Astrocyte (in vitro differentiated cells and primary cell): ENCODE measurements around the gene LRRC4C.

ENCODE experiments used
- EZH2 ChIP-seq: IDR thresholded peaks from 2 replicates; pipeline ENCODE4 v1.6.1; 2012; ENCODE audit warnings: mild to moderate bottlenecking, low read length, inconsistent platforms; ENCODE audit not compliant: insufficient read depth
- TF ChIP-seq, protein P1 (sequence below): IDR thresholded peaks from 2 replicates; pipeline ENCODE4 v1.5.1; 2011; ENCODE audit warnings: low read depth, mild to moderate bottlenecking, inconsistent platforms, low read length, moderate library complexity; ENCODE audit not compliant: insufficient read depth

DNA sequence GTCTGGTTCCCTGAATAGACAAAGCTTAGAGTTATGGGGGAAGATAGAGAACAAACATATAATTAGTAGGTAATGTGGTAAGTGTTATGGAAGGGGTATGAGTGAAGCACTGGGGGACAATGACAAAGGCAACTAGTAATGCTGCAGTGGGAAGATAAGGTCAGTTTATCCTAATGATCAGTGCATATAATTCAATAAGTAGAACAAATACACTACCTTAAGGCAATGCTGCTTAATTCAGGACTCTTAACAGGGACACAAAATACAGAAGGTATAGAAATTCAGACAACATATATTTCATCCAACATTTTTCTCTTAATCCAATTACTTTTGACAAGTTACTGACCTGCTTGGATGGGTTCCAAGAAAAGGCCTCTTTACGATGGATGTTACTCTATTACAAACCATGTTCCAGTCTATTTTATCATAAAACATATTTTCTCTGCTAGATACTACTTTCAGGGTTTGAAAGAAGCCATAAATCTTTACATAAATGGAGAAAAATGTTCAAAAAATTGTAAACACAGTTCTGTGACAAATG, 1186.2 kb downstream of the LRRC4C start:
- TF ChIP-seq EZH2, result no peak
- TF ChIP-seq, protein P1, sequence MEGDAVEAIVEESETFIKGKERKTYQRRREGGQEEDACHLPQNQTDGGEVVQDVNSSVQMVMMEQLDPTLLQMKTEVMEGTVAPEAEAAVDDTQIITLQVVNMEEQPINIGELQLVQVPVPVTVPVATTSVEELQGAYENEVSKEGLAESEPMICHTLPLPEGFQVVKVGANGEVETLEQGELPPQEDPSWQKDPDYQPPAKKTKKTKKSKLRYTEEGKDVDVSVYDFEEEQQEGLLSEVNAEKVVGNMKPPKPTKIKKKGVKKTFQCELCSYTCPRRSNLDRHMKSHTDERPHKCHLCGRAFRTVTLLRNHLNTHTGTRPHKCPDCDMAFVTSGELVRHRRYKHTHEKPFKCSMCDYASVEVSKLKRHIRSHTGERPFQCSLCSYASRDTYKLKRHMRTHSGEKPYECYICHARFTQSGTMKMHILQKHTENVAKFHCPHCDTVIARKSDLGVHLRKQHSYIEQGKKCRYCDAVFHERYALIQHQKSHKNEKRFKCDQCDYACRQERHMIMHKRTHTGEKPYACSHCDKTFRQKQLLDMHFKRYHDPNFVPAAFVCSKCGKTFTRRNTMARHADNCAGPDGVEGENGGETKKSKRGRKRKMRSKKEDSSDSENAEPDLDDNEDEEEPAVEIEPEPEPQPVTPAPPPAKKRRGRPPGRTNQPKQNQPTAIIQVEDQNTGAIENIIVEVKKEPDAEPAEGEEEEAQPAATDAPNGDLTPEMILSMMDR, result no peak
